ENCODE measurements around the gene PEAR1. TPM values are rescaled to one million over a fixed set of nuclear protein-coding genes. Genes with fewer than 3 reads are reported as not detected.
A peak's percentile ranks its signal among the peaks of the same experiment; 100 is the strongest.

Gene PEAR1
- total and polyA plus RNA-seq, 2 of the 4 experiments (the other 2 are of a cell fraction) = 2.0 to 44.4 TPM

- TF ChIP-seq CHD1 (IDR thresholded peaks at IDR 0.05; ENCODE audit: low read depth, low read length) = no peak
Measured at GRCh38 chr1:156898971-156899664, 5.6 kb downstream of the PEAR1 start (continued).

GRCh38 chr1:156899956-156900718, 6.6 kb downstream of the PEAR1 start:
- no TSS peak for BruUV-seq (replicated peaks)
- no peak overlapping the region for H3K18ac ChIP-seq (ENCODE audit: low read depth, low read length)
- H2BK120ac ChIP-seq (ENCODE audit: low read depth, low read length) = peak overlapping the region; percentile 37; the same call in 1 of the 2 replicates
- H3K9me3 ChIP-seq (ENCODE audit: control insufficient read depth, insufficient read depth, low read length) = no peaks in the 10 kb centered on the region
- H2AK5ac ChIP-seq (ENCODE audit: low read depth, low read length) = peak overlapping the region; percentile 68
- H3K56ac ChIP-seq (ENCODE audit: extremely low read depth, insufficient read depth, low read length) = no peak overlapping the region
- H4K5ac ChIP-seq (ENCODE audit: low read depth, low read length) = no peak overlapping the region
- peaks cover 27 to 87% of the 10 kb centered on the region in 2 experiments for H3K79me1 ChIP-seq (ENCODE audit: low read depth in 1 of 2, low read length in 2 of 2)
- ChIA-PET CTCF (interaction anchor here (0.8 to 1.5 kb wide), 2 partner anchors 11 to 20 kb away, joined by 3 to 4 read pairs; no protein-coding TSS in a partner anchor), POLR2A (ENCODE audit: unreplicated experiment) (no interaction called here)
- H3K23ac ChIP-seq (ENCODE audit: low read depth, low read length) = no peak overlapping the region
- in situ Hi-C loops (cut with MboI; ENCODE audit: low sequenced_read_pairs) = no loop called here
- H2AFZ ChIP-seq (replicated peaks; ENCODE audit: low read length, poor library complexity) = no peak overlapping the region
- peaks cover 43% of the 10 kb centered on the region for H3K4me1 ChIP-seq (ENCODE audit: control insufficient read depth, insufficient read depth, low read length)
- peak overlapping the region; percentile 96; the same call in 1 of the 2 replicates for H3K4ac ChIP-seq (ENCODE audit: low read depth, low read length)
- dilution Hi-C loops (cut with HindIII; ENCODE audit: low sequenced_read_pairs, unreplicated experiment) = no loop called here
- intact Hi-C loops (cut with micrococcal nuclease) = no loop called here
- H3K36me3 ChIP-seq (ENCODE audit: control insufficient read depth, insufficient read depth, low read length) = no peaks in the 10 kb centered on the region
- H4K8ac ChIP-seq (ENCODE audit: low read depth in 2 of 2, low read length in 2 of 2) = peak overlapping the region in 1 of 2 experiments; percentile 30; a peak in 2 of 4 replicates
- 94% methylated on average over 3 of the region's 12 CpGs; no CpG with 5 or more reads in 1 of the 2 experiments for WGBS, 2 experiments (ENCODE audit: extremely low coverage in 2 of 2, insufficient read length in 1 of 2)
- H3K27me3 ChIP-seq (ENCODE audit: control insufficient read depth, insufficient read depth, low read length) = no peaks in the 10 kb centered on the region
- ATAC-seq (ENCODE audit: low read depth) = no peak
- no peak overlapping the region for H2BK15ac ChIP-seq (ENCODE audit: low read depth, low read length)
- no peak overlapping the region for H3K4me2 ChIP-seq (ENCODE audit: low read depth, low read length)
- peaks cover 2% of the 10 kb centered on the region; the same call in 1 of the 2 replicates for H4K20me1 ChIP-seq (ENCODE audit: insufficient read depth, low read length)
- H3K4me3 ChIP-seq (ENCODE audit: insufficient read depth, low read depth, low read length) = no peak overlapping the region
- no peak overlapping the region for H2BK5ac ChIP-seq (ENCODE audit: low read depth, low read length, poor library complexity, severe bottlenecking)
- peak; percentile 77 for DNase-seq
- H2BK20ac ChIP-seq (ENCODE audit: low read depth, low read length) = peak overlapping the region; percentile 48; the same call in 1 of the 2 replicates
- no peak overlapping the region for H3K9ac ChIP-seq (ENCODE audit: low read depth, low read length)
- 0 out of 2 replicates have a peak overlapping the region, but pooled peaks have one; percentile 46 for H3K14ac ChIP-seq (replicated peaks; ENCODE audit: low read depth, low read length)
- H3K9me1 ChIP-seq (ENCODE audit: insufficient read depth, low read length) = peaks cover 23% of the 10 kb centered on the region
- H2AK9ac ChIP-seq (replicated peaks; ENCODE audit: low read depth, low read length, poor library complexity) = no peak overlapping the region
- peak overlapping the region; percentile 25 for H4K91ac ChIP-seq (ENCODE audit: insufficient read depth, low read depth, low read length)
- no peak overlapping the region for H3K27ac ChIP-seq (ENCODE audit: insufficient read depth, low read length)
- TF ChIP-seq SMC3 (IDR thresholded peaks at IDR 0.05; ENCODE audit: low read depth, low read length) = no peak
- no peak for TF ChIP-seq RFX5 (IDR thresholded peaks at IDR 0.05; ENCODE audit: low read depth, low read length)
- TF ChIP-seq ELK1 (IDR thresholded peaks at IDR 0.05; ENCODE audit: borderline replicate concordance, low read depth, low read length) = no peak
- TF ChIP-seq NFE2L2 (IDR thresholded peaks at IDR 0.05; ENCODE audit: low read depth, low read length) = no peak
- TF ChIP-seq RCOR1 (IDR thresholded peaks at IDR 0.05; ENCODE audit: insufficient replicate concordance, low read length) = no peak
- TF ChIP-seq MAZ (IDR thresholded peaks at IDR 0.05; ENCODE audit: borderline replicate concordance, low read depth, low read length) = no peak
- TF ChIP-seq CTCF (conservative IDR thresholded peaks at IDR 0.05; ENCODE audit: low read depth, low read length) = no peak
- TF ChIP-seq CEBPB (IDR thresholded peaks at IDR 0.05; ENCODE audit: low read depth, low read length) = no peak
- no peak for TF ChIP-seq RAD21 (IDR thresholded peaks at IDR 0.05; ENCODE audit: low read length)
- no peak for TF ChIP-seq CHD1 (IDR thresholded peaks at IDR 0.05; ENCODE audit: low read depth, low read length)
- no peak for TF ChIP-seq POLR2A (IDR thresholded peaks at IDR 0.05; ENCODE audit: low read depth, low read length)
- TF ChIP-seq BHLHE40 (IDR thresholded peaks at IDR 0.05; ENCODE audit: low read depth, low read length) = no peak

Measured in IMR-90 (cell line).